GM19351 (cell line): ENCODE results near the gene CWH43.
"Not testable (repeated sequence)": the region's sequence is repeated elsewhere in the genome, so short reads cannot be mapped to it uniquely, and the experiment has no call there.

Experiments
- ATAC-seq: cut with Tn5 transposase; IDR thresholded peaks from one replicate; pipeline ENCODE4 v1.9.1; 2021; ENCODE audit warnings: mild to moderate bottlenecking, moderate library complexity; ENCODE audit not compliant: unreplicated experiment

The CWH43 gene

DNA sequence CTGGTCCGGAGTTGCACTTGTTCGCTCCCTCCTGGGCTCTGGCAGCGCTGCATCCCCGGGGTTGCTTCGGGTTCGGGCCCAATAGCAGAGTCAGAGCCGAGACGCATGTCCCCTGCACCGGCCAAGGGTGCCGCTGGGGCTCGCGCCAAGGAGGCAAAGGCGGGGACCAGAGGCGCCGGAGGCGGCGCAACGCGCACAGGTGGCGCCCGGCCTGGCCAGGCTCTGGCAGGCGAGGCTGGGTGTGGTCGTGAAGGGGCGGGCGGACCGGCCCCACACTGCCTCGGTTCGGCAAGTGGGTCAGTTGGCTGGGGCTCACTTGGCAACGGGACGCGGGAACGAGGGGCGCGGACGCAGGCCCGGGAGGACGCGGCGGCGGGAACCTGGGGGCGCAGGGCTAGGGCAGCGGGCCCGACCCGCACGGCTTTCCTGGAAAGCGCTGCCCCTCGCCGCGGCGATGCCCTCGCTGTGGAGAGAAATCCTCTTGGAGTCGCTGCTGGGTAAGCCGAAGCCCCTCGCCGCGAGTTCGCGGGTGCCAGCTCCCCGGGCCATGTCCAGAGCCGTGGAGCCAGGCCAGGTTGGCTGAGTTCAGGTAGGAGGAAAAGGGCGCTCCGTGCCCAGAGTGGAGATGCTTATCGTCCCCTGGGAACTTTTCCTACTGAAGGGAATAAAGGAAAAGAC lies at the start of gene CWH43:
CWH43 (plus strand) TSS at position 300 of the 678 bp plus-strand sequence; CDS start at position 455, 155 bp downstream.
- ATAC-seq: no peak

DNA sequence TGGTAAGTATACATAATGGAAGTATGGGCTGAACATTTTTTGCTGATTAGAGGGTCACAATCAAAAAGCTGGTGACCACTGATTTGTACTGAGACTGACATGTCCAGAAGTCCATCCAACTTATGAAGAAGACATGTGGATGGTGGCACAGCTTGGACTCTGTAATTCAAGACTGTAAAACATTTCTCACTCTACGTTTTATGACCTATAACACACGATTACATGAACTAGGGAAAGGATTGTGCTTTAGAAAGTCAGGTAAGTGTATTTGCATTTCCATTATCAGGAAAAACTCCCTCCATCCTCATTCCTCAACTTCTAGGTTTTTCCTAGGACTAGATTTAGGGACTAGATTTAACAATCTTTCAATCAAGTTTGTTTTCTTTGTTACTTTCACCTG lies 49.0 kb upstream of the CWH43 start:
- no peak for ATAC-seq

DNA sequence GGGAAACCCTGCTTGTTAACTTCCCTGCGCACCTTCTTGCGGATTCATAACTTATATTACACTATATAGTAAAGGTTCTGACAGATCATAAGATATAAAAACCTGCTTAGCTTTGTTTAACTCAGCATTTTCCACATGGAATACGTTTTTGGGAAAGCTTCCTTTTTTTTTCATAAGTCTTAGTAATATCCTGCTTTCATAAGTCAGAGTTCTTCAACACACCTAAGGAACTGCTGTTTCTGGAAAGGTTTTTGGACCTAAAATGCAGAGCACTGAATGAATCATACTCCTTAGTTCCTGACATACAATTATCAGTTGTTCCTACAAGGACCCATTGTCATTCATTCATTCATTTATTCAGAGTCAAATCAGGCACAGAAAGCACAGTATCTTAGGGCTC lies 47.2 kb upstream of the CWH43 start:
- no peak for ATAC-seq

DNA sequence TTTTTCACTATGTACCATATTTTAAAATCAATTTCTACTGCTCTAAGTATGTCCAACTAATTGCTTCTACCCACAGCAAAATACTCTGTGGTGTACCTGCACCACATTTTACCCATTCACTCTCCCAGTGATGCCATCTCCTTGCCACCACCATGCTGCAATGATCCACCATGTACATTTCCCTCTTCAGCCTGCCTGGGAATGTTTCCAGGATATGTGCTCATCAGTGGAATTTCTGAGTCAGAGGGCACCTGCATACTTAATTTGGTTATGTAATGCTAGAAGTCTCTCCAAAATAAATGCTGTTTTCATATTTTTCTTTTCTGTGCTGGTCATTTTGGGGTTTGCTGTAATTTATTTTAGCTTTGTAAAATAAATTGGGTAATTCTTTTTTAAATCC lies 46.3 kb upstream of the CWH43 start:
- no peak for ATAC-seq

DNA sequence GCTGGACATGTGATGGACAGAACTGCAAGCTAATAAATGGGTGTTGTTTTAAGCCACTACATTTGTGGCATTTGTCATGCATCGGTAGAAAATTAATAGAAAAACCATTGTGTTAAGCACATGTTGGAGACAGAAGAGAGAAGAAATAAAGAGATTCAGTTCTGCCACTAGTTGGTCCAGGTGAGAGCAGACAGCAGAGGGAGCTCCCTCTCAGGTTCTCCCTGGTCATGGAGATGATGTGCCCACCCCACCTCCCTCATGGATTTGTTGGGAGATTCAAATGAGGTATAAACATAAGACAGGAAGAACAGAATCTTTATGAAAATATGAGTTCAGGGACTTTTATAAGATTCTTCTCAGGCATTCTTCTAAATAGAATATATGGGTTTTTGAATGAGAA lies 42.7 kb upstream of the CWH43 start:
- ATAC-seq: no peak

DNA sequence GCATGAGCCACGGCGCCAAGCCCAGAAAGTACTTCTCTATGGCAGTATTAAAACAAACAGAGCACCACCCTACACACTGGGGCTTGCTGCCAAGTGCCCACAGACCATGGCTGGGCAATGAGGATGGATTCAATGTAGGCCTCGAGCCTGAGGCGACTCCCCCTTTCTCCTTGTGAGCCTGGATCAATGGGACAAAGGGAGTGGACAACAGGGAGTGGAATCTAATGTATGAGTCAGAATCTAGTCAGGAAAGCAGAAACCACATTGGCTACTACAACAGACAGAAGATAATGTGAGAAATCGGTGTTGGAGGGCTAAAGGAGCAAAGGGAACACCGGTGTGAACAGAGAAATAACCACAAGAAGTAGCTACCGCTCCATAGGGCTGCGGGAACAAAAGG lies 41.8 kb upstream of the CWH43 start:
- ATAC-seq: no peak

DNA sequence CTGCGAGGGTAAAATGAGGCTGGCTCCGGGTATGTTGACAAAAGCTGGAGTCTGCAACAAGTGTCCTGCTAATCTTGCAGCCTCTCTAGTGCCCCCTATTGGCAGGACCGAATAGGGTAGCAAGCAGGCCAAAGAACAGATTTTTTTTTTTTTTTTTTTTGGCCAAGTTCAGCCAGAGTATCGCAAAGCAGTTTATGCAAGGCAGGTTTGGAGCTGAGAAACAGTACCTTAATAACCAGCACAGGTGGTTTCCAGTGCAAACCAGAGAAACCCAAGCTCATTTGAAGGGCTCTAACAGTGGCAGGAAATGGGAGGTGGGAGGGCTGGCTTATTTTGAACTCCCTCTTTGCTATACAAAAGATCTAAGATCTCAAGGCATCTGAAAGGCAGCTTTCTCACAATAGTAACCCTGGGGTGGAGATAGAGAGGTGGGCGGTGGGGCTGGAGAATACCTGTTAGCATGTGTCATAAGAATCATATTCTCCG lies 41.3 kb upstream of the CWH43 start:
- no peak for ATAC-seq

DNA sequence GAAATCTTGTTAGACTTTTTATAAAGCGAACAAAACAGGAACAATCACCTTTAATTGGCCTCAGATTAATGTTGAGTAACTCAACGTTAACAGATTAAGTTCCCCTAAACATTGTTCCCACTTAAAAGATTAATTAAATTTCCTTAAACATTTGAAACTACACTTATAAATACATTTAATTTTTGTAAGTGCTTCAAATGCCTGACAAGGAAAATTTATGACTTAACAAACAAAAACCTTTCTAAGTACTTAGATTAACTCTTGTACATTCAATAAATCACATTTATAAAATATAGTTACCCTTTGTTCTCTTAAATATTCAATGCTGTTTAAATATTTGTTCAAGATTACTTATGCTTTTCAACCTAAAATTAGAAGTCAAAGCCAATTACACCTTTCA lies 40.1 kb upstream of the CWH43 start:
- ATAC-seq: no peak

DNA sequence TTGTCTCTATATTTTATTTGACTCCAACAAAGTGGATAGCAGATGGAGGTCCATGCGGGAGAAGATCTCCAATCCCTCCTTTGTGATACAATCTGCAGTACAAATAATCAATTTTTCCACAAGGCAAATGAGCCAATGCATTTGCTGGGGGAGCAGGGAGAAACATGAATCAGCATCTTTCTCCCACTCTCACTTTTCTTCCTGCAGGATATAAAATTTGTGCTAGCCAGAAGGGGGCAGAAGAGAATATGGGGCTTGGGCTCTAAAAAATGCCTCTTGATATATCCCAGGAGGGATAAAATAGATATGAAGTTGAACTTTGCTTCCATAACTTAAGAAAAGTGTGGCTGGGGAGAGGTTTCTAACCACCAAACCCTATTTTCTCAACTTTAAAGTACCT lies 38.3 kb upstream of the CWH43 start:
- no peak for ATAC-seq

DNA sequence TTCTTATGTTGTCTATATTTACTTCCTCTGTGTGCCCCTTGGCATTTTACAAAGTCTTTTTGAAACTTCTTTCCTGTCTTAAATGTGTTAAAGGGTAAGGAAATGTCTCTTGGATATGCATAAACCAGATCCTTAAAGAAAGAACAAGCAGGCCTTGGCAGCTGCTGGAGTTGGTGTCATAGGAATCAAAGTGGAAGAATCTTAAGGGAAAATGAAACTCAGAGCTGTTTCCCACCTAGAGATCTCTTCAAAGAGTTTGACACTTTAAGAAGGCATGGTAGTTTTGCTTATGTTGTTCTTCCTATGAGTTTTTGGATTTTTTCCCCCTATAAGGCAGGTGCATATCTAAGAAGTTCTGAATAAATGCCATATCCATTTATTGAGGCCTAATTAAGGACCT lies 37.0 kb upstream of the CWH43 start:
- ATAC-seq: no peak

DNA sequence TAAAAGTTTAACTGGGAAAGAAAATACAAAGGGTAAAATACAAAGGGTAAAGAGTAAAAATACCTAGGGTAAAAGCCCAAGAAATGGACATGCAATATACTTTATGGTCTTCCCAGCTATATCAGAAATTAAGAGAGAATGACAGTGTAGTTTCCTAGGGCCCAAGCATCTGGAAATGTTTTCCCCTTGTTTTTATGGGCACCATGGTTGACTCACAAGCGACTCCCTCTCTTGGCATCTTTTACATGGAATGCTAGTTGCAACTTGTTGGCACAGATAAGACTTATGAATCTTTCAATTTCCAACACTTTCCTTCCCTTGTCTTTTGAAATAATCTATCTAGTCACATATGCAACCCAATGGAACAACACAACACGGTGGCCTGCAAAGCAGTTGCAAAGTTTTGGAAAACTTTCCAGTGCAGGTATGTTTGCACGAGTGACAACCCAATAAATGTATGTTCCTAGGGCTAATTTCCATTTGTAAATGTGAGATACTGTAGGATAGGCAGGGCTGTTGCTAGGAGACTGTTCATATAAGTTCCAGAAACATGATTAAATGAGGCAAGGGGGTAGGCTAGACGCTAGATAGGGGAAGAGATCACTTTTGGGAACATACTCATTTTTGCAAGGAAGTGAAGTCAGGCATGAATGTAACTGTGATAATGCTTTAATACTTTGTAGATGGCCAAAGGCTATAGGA lies 36.4 kb upstream of the CWH43 start:
- ATAC-seq: no peak

DNA sequence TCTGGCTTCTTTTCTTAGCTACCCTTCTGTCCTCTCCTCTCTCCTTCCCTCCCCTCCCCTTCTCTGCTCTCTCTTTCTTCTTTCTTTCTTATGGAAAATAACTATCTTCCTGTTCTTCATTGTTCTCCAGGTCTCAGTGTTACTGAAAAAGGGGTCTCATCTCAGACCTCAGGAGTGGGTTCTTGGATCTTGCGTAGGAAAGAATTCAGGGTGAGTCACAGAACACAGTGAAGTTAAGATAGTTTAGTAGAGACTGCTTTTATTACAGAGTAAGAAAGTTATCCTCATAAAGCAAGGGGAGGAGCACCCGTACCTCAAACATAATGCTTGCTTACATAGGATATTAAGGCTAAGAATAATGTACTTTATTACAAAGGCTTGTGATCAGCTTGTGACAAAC lies 31.8 kb upstream of the CWH43 start:
- no peak for ATAC-seq

DNA sequence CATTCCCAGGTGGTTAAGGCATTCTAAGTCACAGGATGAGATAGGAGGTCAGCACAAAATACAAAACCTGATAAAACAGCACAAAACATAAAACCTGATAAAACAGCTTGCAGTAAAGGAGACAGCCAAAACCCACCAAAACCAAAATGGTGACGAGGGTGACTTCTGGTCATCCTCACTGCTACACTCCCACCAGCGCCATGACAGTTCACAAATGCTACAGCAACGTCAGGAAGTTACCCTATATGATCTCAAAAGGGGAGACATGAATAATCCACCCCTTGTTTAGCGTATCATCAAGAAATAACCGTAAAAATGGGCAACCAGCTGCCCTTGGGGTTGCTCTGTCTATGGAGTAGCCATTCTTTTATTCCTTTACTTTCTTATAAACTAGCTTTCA lies 28.7 kb upstream of the CWH43 start:
- not testable (repeated sequence) for ATAC-seq

DNA sequence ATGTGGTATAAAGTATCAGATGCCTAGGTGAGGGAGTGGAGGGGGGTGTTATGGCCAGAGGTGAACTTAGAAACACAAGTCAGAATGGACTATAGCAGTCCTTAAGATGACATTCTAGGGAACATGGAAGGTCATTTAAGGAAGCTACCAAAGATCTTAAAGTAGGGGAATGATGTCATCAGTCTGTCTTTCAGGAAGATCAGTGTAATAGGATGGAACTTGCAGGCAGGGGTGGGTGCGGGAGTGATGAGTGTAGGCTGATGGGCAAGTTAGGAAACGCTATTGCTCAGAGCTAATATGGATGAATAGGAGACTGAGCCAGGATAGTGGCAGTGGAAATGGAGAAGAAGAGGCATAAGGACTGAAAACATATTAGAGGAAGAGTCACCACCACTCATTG lies 27.5 kb upstream of the CWH43 start:
- no peak for ATAC-seq

DNA sequence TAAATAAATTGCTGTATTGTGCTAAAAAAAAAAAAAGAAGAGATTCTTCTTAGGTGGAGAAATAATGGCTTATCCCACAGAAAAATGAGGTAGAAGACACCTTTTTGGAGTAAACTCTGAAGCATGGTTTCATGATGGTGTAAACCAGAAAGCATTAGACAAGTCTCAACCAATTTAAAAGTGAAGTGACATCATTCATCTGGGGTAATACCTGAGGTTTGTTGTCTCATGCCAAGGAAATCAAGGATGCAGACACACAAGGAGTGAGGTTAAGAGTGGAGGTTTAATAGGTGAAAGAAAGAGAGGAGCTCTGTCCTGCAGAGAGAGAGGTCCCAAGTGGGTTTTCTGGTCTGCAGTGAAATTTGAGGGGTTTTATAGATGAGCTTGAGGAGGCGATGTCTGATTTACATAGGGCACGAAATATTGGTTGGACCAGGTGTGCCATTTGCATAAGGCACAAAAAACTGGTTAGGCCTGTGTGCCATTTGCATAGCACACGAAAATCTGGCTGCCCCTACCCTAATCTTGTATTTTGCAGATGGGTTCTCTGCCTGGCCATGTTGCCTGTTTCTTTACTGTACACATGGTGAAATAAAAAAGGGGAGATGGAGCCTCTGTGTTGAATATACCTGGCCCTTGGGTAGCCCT lies 25.0 kb upstream of the CWH43 start:
- no peak for ATAC-seq

DNA sequence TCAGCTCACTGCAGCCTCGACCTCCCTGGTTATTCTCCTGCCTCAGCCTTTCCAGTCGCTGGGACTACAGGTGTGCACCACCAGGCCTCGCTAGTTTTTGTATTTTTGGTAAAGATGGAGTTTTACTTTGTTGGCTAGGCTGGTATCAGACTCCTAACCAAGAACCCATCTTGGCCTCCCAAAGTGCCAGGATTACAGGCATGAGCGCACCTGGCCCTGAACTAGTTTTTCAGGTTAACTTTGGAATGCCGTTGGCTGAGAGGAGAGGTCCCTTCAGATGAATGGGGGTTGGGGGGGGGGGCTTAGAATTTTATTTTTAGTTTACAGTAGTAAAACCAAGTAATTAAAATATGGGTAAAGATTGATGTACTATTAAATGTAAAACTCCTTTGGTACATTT lies 23.4 kb upstream of the CWH43 start:
- no peak for ATAC-seq

DNA sequence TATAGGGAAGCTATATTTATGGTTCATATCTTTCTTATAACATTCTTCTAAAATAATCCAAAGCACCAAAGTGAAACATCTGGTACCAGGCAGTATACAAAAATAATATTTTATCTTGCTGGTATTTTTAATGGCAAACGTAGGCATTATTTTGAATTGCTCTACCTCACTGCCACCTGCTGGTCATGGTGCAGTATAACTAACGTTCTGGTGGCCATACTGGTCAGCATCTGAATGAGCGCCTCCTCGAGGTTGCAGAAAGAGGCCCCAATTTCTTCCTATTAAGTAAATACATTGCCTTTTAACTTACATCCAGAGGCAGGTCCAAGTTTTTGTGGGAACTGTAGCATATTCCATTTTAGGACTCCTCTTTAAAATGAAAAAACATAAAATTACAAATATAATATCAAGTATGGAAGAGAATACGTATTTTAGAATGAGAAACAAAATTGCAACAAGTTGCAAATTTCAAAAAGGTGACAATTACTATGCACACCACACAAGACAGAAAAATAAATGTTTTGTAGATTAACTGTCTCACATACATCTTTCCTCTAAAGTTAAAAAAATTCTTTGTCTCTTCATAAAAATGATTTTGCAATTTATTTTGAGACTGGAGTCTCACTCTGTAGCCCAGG lies 22.9 kb upstream of the CWH43 start:
- ATAC-seq: peak; percentile 91

DNA sequence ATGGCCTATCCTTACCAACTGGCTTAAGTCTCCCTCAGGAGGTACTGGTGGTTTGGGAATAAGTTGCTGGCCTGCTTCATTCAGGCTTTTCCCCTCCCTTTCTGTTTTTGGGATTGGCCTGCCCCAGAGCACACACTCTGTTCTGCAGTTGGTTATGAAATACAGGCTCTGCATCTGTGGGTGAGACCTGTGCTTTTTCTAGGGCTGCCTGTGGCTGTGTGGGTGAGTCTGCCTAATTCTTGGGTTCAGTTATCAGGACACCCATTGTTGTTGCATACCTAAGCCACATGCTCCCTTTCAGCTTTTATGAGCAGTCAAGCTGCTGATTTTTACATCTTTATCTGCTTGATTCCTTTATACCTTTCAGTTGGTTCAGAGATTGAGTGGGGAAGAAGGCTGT lies 19.0 kb upstream of the CWH43 start:
- ATAC-seq: no peak

DNA sequence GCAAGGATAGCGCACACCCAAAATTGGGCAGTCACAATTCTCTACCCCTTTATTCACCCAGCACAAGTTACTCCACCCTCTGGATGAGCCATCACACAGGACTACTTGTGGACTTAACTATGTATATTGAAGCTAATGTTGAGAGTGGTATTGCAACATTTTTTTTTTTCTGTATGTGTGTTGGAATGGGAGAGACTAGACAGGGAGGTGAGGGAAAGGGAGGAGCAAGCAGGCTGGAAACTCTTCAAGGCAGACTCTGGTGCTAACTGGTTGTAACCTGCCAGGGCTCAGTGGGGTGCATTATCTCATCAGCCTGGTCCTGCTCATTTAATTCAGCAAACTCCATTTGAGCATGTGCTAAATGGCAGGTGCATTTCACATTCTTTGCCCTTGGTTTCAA lies 18.4 kb upstream of the CWH43 start:
- ATAC-seq: no peak

DNA sequence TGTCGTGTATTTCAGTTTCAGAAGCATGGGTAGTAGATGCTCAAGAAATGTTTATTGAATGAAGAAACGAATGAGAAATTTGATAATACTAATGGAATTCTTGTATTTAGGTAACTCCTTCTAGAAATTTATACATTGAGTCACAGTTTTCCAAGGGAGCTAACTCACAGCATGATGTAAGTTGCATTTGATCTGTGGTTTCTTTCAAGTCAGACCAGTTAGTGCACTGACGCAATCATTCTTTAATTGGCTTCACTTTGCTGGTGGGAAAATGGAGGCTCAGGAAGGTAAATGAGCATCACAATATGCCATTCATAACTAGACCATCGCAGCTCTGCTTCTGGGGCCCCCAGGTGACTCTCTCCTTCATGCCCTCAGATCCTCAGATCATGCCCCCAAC lies 17.3 kb upstream of the CWH43 start:
- no peak for ATAC-seq

DNA sequence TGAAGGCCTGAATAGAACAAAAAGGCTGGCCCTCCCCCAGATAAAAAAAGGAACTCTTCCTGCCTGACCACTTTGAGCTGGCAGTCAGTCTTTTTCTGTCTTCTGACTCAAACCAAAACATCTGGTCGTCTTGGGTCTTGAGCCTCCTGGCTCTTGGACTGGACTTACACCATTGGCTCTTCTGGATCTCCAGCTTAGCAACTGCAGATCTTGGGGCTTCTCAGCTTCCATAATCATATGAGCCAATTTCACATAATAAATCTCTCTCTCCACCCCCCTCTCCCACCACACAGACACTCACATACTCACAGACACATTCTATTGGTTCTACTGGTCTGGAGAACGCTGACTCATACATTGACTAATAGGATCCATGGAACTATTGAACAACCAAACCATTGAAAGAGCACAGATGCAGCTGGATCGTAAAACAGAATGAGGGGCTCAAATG lies 15.6 kb upstream of the CWH43 start:
- no peak for ATAC-seq
